Measurements from ENCODE around the gene TERC. TPM values are rescaled to one million over a fixed set of nuclear protein-coding genes. Genes with fewer than 3 reads are reported as not detected.
"Not testable (repeated sequence)": the region's sequence is repeated elsewhere in the genome, so short reads cannot be mapped to it uniquely, and the experiment has no call there.

TERC gene
- total RNA-seq, 1 experiment from 2014 or later, result 7.9 TPM

- POLR2A ChIA-PET, result no interaction called here
- Mint-ChIP-seq H3K27me3 (ENCODE audit: insufficient read depth, unreplicated experiment) (peaks cover 33% of the 10 kb centered on the region), H3K4me3 (ENCODE audit: unreplicated experiment) (no peak overlapping the region), H3K36me3 (ENCODE audit: insufficient read depth, unreplicated experiment) (no peaks in the 10 kb centered on the region), H3K4me1 (ENCODE audit: insufficient read depth, unreplicated experiment) (no peaks in the 10 kb centered on the region), H3K27ac (ENCODE audit: low read depth, unreplicated experiment) (no peak overlapping the region), H3K9me3 (ENCODE audit: unreplicated experiment) (no peaks in the 10 kb centered on the region)
- no TSS peak for BruUV-seq (replicated peaks)
- intact Hi-C loops (cut with micrococcal nuclease), result no loop called here
- no peak for TF ChIP-seq CTCF (IDR thresholded peaks at IDR 0.05; ENCODE audit: unreplicated experiment)
- CTCF ChIA-PET, result interaction anchor here (0.7 kb wide), 1 partner anchor 475 kb away, joined by 3 read pairs; no protein-coding TSS in a partner anchor
- no peak for DNase-seq (ENCODE audit: unreplicated experiment)
Observed at GRCh38 chr3:169722724-169723123, 42.1 kb downstream of the TERC start.

GRCh38 chr3:169718415-169718814, 46.4 kb downstream of the TERC start:
- H3K27me3 Mint-ChIP-seq (ENCODE audit: insufficient read depth, unreplicated experiment); POLR2A ChIA-PET; intact Hi-C loops (cut with micrococcal nuclease); CTCF ChIA-PET; H3K4me3 Mint-ChIP-seq (ENCODE audit: unreplicated experiment); H3K36me3 Mint-ChIP-seq (ENCODE audit: insufficient read depth, unreplicated experiment); DNase-seq (ENCODE audit: unreplicated experiment); H3K27ac Mint-ChIP-seq (ENCODE audit: low read depth, unreplicated experiment); H3K4me1 Mint-ChIP-seq (ENCODE audit: insufficient read depth, unreplicated experiment); BruUV-seq (replicated peaks); H3K9me3 Mint-ChIP-seq (ENCODE audit: unreplicated experiment): not testable (repeated sequence)

Other genes with a start within 250 kb of the TERC start
- gene MECOM, start 101.3 kb downstream of the TERC start, total RNA-seq (2022), result 5.2 and 7.1 TPM in 2 replicates
- 0.93 and 1.0 TPM in 2 replicates for gene ACTRT3, start 4.5 kb upstream of the TERC start, total RNA-seq (2022)
- gene MYNN, start 8.3 kb upstream of the TERC start, total RNA-seq (2022), result 18.0 and 20.4 TPM in 2 replicates
- not detected in 2 replicates for gene LRRIQ4, start 47.8 kb upstream of the TERC start, total RNA-seq (2022)
- gene LRRC34, start 47.8 kb upstream of the TERC start, total RNA-seq (2022), result not detected in 2 replicates
- gene LRRC31, start 104.9 kb upstream of the TERC start, total RNA-seq (2022), result not detected in 2 replicates
- not detected in 2 replicates for gene SAMD7, start 146.5 kb upstream of the TERC start, total RNA-seq (2022)
- gene SEC62, start 201.7 kb upstream of the TERC start, total RNA-seq (2022), result 58.5 and 62.1 TPM in 2 replicates

All from MCF 10A (cell line).